NCI-H2196 (cell line): ENCODE data around the gene MEF2C.

Source experiments
- DNase-seq: peaks from one replicate; lab custom pipeline; 2025; ENCODE audit not compliant: unreplicated experiment; lab: John Stamatoyannopoulos, UW

Gene MEF2C

DNA sequence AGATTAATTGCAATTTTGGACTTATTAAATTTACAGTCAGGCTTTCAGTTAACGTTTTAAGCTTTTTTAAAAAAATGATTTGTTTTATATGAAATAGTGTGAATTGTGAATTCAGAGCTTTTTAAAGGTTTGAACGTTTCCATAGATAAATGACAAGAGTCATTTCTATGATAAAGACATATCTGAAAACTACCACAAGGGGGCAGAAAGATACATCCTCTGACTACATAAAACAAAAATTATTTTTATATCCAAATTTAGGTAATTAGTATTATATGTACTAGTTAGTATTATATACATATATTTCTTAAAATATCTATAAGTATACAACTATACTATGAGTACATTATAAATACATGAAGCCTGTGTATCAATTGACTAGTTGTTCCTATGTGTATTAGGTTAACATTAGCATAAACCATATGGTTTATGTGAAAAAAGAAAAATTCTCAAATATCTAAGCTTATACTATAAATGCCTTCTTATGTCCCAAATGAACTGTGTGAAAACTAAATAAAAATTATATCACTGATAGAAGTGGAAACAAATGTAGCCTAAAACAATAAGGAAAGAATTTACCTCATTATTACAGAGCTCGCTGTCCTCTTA, 155.2 kb downstream of the MEF2C start:
- peak; percentile 4 for DNase-seq

GRCh38 chr5:88725454-88725853, 157.5 kb downstream of the MEF2C start:
- DNase-seq = no peak

DNA sequence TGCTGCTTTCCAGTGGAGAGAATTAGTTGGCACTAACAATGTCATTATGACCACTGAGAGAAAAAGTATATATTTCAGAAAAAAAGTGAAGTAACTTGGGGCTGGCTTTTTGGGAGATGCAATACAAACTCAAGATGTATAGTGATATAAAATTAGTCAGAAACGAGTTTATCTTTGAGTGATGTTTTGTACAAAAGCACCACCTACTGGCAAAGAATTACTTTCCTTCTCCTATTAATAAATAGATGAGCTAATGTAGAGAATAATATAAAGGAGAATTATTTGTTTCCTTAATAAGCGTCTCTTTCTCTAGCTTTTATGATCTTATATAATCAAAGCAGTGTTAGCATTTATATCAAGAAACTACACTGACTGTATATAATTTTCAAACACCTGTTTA, 158.8 kb downstream of the MEF2C start:
- no peak for DNase-seq

DNA sequence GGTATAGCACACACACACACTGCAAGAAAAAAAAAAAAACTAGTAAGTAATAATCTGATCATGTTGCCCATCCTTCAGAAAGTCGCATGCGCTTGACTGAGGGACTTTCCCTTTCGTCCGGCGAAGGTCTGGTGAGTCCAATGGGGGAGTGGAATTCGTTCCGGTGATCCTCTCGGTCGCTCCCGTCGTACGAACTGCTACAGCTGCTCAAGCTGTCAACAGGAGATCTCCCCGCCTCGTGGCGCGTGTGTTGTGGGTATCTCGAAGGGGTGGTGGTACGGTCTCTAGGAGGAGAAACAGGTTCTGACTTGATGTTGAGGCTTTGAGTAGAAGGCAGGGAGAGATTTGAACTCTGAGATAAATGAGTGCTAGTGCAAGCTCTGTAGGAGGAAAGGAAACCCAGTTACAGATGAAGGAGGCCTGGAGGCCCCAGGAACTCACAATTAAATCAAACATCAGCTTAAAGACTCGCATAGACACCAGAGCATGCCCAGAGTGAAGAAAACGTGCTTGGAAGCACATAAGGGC, 160.4 kb downstream of the MEF2C start:
- DNase-seq = no peak

DNA sequence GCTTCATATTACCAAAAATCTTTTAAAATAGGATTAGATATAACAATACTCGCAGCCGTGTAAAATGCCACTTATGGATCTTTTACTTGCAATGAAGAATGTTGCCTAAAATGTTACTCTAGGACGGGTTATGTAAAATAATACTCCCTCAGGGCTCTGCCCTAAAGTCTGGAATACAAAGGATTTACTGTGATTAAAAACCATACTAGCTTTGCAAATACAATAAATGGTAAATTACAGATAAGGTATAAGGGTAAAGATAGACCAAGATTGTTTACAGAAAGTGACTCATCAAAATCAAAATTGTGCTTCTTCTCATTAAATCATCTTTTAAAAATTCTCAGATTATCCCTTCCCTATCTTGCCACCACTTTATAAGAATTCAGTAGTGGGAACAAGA, 163.6 kb downstream of the MEF2C start:
- DNase-seq = no peak

- no peak for DNase-seq
Observed at GRCh38 chr5:88718736-88719135, 164.2 kb downstream of the MEF2C start.

- no peak for DNase-seq
Observed at GRCh38 chr5:88716101-88716500, 166.9 kb downstream of the MEF2C start.

DNA sequence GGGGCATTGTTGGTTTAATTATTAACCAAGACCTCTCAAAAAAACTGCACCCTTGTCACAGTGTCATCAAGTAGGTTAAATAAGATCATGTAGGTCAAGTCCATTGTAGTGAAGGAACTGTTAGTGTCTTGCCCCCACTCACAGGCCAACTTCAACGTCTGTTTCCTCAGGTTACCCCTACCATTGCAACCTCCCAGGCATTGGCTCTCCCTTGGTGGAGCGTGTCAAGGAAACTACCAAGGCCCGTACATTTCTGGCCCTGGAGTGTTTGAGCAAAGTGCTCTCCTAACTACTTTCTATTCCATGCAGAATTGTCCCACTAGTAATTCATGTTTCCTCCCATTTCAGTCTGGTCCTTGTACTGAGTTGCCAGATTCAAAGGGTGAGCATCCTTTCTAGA, 167.5 kb downstream of the MEF2C start:
- no peak for DNase-seq

- no peak for DNase-seq
Observed at GRCh38 chr5:88713818-88714217, 169.2 kb downstream of the MEF2C start.

DNA sequence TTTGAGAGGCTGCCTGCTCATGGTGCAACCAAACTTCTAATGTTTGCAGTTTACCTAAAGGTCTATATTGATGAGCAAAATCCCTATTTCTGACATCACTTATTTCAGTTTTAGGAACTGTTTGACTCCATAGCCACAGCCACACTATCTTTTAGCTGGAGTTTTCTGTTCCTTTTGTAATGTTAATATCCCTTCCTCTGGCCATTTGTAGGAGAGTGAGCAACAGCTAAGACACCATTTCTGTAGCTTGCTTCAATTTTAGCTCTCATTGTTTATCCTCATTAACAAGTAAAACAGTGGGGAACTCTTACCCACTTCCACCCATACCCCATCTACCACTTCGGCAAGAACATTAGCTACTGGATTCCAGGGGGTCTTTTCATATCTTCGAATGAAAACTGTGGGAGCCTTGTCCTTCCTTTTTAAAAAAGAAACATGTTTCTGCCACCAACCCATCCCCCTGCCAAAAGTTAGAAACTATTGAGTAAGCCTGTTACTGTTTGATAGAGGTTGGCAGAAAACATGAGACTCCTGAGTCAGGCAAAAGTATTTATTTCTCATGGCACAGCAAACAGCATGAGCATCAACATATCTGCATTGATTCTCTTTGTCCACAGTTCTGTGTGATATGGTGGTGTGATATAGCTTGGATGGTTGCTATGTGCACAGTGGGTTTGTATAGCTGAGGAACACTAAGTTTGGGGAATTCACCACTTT, 174.1 kb downstream of the MEF2C start:
- no peak for DNase-seq

GRCh38 chr5:88708021-88708420, 175.0 kb downstream of the MEF2C start:
- DNase-seq = no peak

- no peak for DNase-seq
Observed at GRCh38 chr5:88707216-88707965, 175.6 kb downstream of the MEF2C start.

- no peak for DNase-seq
Observed at GRCh38 chr5:88702332-88702731, 180.7 kb downstream of the MEF2C start.

GRCh38 chr5:88700121-88700520, 182.9 kb downstream of the MEF2C start:
- DNase-seq = no peak

- no peak for DNase-seq
Observed at GRCh38 chr5:88698290-88698689, 184.7 kb downstream of the MEF2C start.

DNA sequence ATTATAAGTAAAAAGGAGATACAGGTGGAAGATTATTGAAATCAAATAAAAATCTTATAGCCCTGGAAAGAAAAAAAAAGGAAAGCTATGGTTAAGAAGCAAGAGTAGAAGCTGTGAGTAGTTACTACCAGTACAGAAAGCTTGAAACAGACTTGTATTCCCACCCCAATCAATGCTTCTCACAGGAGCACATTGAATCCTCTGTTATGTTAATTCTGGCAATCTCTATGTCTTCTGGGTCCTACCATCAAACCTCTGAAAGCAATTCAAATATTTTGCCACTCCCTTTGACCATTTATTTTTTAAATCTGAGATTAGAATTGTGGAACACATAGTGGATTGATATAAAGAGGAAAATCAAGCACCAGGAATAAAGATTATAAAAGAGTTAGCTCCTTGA, 186.5 kb downstream of the MEF2C start:
- DNase-seq = no peak

DNA sequence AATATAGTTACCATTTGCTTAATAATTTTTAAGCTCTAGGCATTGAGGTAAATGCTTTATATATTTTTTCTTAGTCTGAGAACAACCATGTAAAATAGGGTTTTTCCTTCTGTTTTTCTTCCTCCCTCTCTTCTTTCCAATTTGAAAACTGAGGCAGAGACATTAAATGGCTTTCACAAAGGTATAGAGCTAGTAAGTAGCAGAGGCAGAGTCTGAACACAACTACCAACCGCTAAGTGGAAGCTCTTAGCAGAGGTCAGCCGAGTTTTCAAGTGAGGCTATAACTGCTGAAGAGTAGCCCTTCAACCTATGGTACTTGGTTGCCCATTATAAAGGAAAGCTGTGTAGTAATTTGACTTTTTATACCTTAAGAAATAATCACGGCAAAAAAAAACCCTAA, 187.1 kb downstream of the MEF2C start:
- DNase-seq = no peak

DNA sequence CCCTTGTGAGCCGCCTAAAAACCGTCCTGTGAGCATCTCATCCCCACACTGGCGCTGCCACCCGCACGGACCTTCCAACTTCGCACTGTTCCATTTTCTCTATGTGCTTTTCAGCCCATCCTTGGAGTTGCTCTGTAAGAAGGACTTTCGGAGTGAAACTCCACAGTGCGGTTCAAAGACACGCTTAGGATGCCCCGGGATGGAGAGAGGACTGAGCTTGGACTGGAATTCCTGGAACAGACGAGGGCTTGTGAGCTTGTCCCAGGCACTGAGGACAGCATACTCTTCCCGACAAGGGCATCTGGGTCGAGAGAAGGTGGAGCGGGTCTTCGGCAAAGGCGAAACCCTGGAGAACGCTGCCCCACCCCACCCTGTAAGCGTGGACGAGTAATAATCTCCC, 187.8 kb downstream of the MEF2C start:
- no peak for DNase-seq

- DNase-seq = no peak
Observed at GRCh38 chr5:88694023-88694679, 188.8 kb downstream of the MEF2C start.

DNA sequence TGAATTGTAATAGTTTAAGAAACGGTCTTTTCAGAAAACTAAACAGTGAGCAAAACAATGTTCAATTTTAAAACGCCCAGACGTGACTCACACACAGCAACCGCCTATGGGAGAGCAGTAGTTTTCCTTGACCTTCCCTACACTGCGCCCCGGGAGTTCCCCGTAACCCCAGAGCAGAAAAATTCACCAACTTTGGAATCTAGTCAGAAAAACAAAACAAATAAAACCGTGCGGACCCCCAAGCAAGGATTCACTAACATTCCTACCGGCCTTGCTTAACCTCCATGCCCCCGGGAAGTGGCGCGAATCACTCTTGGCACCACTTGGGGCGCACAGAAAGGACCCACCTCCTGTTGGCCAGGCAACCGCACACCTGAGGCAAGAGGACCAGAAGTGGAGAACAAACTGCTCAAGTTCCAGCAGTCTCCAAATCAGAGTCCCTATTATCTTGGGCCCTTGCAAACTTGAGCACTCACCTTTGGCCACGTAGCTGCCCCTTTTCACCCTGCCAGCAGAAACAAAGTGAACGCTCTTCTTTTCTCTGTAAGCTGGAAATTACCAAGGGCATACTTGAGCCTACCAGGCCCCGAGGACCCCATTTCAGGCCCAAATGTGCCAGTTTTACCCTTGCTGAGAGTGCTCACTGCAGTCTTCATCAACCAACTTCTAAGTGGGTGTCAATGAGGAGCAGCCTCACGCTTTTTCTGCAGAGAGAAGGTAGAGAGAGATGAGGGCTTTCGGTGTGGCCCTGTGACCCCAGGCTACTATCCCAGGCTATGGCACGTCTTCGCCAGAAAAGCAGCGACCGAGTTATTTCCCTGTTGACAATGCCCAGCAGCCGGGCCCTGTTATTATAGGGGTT, 189.7 kb downstream of the MEF2C start:
- DNase-seq = no peak
